HFFc6 (cell line): ENCODE data around the gene PDE4D. TPM values are rescaled to one million over a fixed set of nuclear protein-coding genes. Genes with fewer than 3 reads are reported as not detected.

ENCODE experiments used
- DNase-seq: peaks from one replicate; pipeline ENCODE4 v3.0.0-alpha.2; 2018
- H3K27ac Mint-ChIP-seq: 2 replicates; pipeline ENCODE4 v1.8.0; 2020; ENCODE audit warnings: mild to moderate bottlenecking, mixed read lengths
- H3K27me3 Mint-ChIP-seq: 2 replicates; pipeline ENCODE4 v1.8.0; 2021; ENCODE audit warnings: mild to moderate bottlenecking, moderate library complexity, mixed read lengths; ENCODE audit not compliant: insufficient read depth
- H3K36me3 Mint-ChIP-seq: 2 replicates; pipeline ENCODE4 v1.8.0; 2021; ENCODE audit warnings: low read depth, mixed read lengths
- H3K4me1 Mint-ChIP-seq: 2 replicates; pipeline ENCODE4 v1.8.0; 2020; ENCODE audit warnings: low read depth, mixed read lengths
- H3K4me3 Mint-ChIP-seq: 2 replicates; pipeline ENCODE4 v1.8.0; 2020; ENCODE audit warnings: mild to moderate bottlenecking, moderate library complexity, mixed read lengths
- H3K9me3 Mint-ChIP-seq: 2 replicates; pipeline ENCODE4 v1.8.0; 2020; ENCODE audit warnings: mild to moderate bottlenecking, mixed read lengths
- total RNA-seq, 6 experiments: library from RNA; stranded (reverse); fragmentation: NEBNext Ultra II Directional; extraction: Animal tissue kit (Norgen Biotek cat#: 25700); gene quantifications; 2 replicates in 1 of 6; 3 replicates in 5 of 6; pipeline ENCODE4 v1.2.3, GENCODE V29; 2021
- TF ChIP-seq, protein P1 (sequence below): fragments of 200-600 bp; sonication (generic); IDR thresholded peaks from 2 replicates; pipeline ENCODE4 v1.5.0; 2021; ENCODE audit warnings: antibody characterized with exemption, mild to moderate bottlenecking

The PDE4D gene
- total RNA-seq, 6 experiments from 2014 or later, result 1.8 to 7.3 (median 6.2) TPM

DNA sequence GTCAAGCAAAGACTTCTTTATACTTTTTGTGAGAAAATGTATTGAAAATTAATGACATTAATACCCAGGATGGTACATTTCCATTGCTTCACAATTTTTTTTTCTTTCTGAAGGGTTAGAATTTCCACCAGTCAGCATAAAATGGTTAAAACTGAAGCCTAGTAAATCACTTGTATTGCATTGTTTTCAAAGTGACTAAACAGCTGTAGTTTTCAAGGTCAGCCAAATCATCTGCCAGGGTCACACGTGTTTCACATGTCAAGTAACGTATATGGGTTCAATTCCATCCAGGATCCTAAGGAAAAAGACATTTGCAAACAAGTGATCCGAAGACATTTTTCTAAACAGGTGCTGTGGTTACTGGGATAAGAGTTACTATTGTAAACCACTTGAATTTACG lies 736.5 kb downstream of the PDE4D start:
- no peaks in the 10 kb centered on the region for H3K36me3 Mint-ChIP-seq
- H3K27ac Mint-ChIP-seq, result no peak overlapping the region
- no peaks in the 10 kb centered on the region for H3K9me3 Mint-ChIP-seq
- TF ChIP-seq, protein P1, sequence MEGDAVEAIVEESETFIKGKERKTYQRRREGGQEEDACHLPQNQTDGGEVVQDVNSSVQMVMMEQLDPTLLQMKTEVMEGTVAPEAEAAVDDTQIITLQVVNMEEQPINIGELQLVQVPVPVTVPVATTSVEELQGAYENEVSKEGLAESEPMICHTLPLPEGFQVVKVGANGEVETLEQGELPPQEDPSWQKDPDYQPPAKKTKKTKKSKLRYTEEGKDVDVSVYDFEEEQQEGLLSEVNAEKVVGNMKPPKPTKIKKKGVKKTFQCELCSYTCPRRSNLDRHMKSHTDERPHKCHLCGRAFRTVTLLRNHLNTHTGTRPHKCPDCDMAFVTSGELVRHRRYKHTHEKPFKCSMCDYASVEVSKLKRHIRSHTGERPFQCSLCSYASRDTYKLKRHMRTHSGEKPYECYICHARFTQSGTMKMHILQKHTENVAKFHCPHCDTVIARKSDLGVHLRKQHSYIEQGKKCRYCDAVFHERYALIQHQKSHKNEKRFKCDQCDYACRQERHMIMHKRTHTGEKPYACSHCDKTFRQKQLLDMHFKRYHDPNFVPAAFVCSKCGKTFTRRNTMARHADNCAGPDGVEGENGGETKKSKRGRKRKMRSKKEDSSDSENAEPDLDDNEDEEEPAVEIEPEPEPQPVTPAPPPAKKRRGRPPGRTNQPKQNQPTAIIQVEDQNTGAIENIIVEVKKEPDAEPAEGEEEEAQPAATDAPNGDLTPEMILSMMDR, result no peak
- H3K27me3 Mint-ChIP-seq, result peaks cover 11% of the 10 kb centered on the region
- no peak overlapping the region for H3K4me3 Mint-ChIP-seq
- no peaks in the 10 kb centered on the region for H3K4me1 Mint-ChIP-seq
- DNase-seq, result no peak

DNA sequence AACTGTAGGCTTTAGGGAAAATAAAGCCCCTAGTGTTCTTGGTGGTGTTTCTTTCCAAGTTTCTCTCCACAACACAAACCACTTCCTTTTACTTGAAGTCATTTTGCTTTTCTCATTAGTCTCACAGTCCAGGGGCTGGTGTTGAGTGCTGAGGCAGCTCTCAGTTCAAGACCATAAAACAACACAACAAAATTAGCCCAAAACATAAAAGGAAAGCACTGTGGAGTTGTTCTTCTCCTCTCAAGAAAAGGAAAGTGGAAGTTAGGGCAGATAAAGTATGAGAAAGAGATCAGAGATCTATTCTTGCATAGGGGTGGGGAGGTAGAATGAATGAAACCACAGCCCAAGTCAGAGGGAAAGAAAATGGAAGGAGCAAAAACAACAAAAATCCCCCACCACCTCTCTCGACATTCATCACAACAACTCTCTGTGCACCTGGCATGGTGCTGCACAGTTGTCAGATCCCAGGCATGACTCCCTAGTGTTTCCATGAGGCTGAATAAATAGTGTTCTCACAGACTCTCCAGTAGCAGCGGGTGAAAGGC lies 740.8 kb downstream of the PDE4D start:
- Mint-ChIP-seq H3K4me1 (no peaks in the 10 kb centered on the region), H3K27ac (no peak overlapping the region), H3K4me3 (no peak overlapping the region), H3K9me3 (no peaks in the 10 kb centered on the region), H3K27me3 (peaks cover 14% of the 10 kb centered on the region), H3K36me3 (no peaks in the 10 kb centered on the region)
- TF ChIP-seq, protein P1, result no peak
- DNase-seq, result no peak

- TF ChIP-seq, protein P1, result no peak
- Mint-ChIP-seq H3K36me3 (no peaks in the 10 kb centered on the region), H3K27me3 (peaks cover 14% of the 10 kb centered on the region), H3K4me1 (no peaks in the 10 kb centered on the region), H3K9me3 (no peaks in the 10 kb centered on the region), H3K27ac (no peak overlapping the region), H3K4me3 (no peak overlapping the region)
- DNase-seq, result no peak
Measured at GRCh38 chr5:59151162-59151889, 742.2 kb downstream of the PDE4D start.

GRCh38 chr5:59149827-59150226 lies 743.7 kb downstream of the PDE4D start:
- Mint-ChIP-seq H3K4me1 (no peaks in the 10 kb centered on the region), H3K27me3 (peaks cover 14% of the 10 kb centered on the region), H3K9me3 (no peaks in the 10 kb centered on the region), H3K27ac (no peak overlapping the region), H3K36me3 (no peaks in the 10 kb centered on the region), H3K4me3 (no peak overlapping the region)
- TF ChIP-seq, protein P1, result no peak
- DNase-seq, result no peak

- H3K27ac Mint-ChIP-seq, result no peak overlapping the region
- TF ChIP-seq, protein P1, result no peak
- no peaks in the 10 kb centered on the region for H3K36me3 Mint-ChIP-seq
- H3K4me3 Mint-ChIP-seq, result no peak overlapping the region
- no peaks in the 10 kb centered on the region for H3K4me1 Mint-ChIP-seq
- H3K27me3 Mint-ChIP-seq, result peaks cover 14% of the 10 kb centered on the region
- H3K9me3 Mint-ChIP-seq, result no peaks in the 10 kb centered on the region
- DNase-seq, result no peak
Measured at GRCh38 chr5:59149271-59149670, 744.3 kb downstream of the PDE4D start.
